Right atrium auricular region (tissue), 2 donors: ENCODE measurements around the gene TFAP2D. TPM values are rescaled to one million over a fixed set of nuclear protein-coding genes. Genes with fewer than 3 reads are reported as not detected.

ENCODE experiments used
- DNase-seq: peaks from one replicate; pipeline ENCODE4 v3.0.0-alpha.2; 2019; ENCODE audit warnings: low spot score
- H3K27ac ChIP-seq, 2 donors: fragments of 200-600 bp; sonication (generic); 1 replicate in 1 of 2; 2 replicates in 1 of 2; pipeline ENCODE4 v1.5.1; 2016 to 2019
- H3K27me3 ChIP-seq, 2 donors: fragments of 200-600 bp; sonication (generic); one replicate each; pipeline versions ENCODE4 v1.5.1 to v1.6.0; 2017 to 2019
- H3K36me3 ChIP-seq: fragments of 200-600 bp; sonication (generic); one replicate; pipeline ENCODE4 v1.5.1; 2016
- H3K4me1 ChIP-seq, 2 donors: fragments of 200-600 bp; sonication (generic); one replicate each; pipeline versions ENCODE4 v1.5.1 to v1.6.0; 2017 to 2019
- H3K4me3 ChIP-seq, 2 donors: fragments of 200-600 bp; sonication (generic); 1 replicate in 1 of 2; 2 replicates in 1 of 2; pipeline ENCODE4 v1.5.1; 2017 to 2019; ENCODE audit warnings: mild to moderate bottlenecking in 1 of 2, moderate library complexity in 1 of 2
- H3K9me3 ChIP-seq, 2 donors: fragments of 200-600 bp; sonication (generic); one replicate each; pipeline ENCODE4 v1.5.1; 2019
- total RNA-seq, 2 donors: library from RNA; depleted of rRNA; stranded (reverse); fragments of >200 nt; gene quantifications; one replicate each; pipeline ENCODE4 v1.1.0, GENCODE V29; 2016
- TF ChIP-seq, protein P1 (sequence below), 2 donors: fragments of 200-600 bp; sonication (generic); IDR thresholded peaks; one replicate each; pipeline ENCODE4 v1.5.1; 2019; ENCODE audit warnings: antibody characterized with exemption in 2 of 2

The TFAP2D gene
- total RNA-seq, 2 donors from 2014 or later, result not detected

DNA sequence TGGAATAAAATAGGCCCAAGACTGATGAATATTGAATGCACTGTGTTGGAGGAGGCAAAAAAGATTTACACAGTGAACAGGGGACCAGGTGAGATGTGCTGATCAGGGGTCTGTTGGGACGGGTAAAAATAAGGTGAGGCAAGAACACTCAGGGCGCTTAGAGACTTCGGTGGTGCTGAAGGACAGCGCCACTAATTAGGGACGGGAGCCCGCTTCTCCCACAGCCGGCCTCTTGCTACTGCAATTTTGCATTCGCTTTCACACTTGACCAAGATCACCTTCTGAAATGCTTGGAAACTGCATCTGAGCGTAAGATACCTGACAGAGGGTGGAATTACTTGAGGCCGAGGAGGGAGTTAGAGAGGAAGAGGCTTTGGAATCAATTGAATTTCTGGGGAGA is 7.3 kb downstream of the TFAP2D start:
- Histone ChIP-seq H3K27ac (no peak overlapping the region), H3K9me3 (no peaks in the 10 kb centered on the region), H3K4me1 (no peaks in the 10 kb centered on the region), H3K4me3 (no peak overlapping the region), H3K27me3 (peaks cover 0 to 18% of the 10 kb centered on the region in 2 donors), H3K36me3 (no peaks in the 10 kb centered on the region)
- no peak for DNase-seq
- TF ChIP-seq, protein P1, sequence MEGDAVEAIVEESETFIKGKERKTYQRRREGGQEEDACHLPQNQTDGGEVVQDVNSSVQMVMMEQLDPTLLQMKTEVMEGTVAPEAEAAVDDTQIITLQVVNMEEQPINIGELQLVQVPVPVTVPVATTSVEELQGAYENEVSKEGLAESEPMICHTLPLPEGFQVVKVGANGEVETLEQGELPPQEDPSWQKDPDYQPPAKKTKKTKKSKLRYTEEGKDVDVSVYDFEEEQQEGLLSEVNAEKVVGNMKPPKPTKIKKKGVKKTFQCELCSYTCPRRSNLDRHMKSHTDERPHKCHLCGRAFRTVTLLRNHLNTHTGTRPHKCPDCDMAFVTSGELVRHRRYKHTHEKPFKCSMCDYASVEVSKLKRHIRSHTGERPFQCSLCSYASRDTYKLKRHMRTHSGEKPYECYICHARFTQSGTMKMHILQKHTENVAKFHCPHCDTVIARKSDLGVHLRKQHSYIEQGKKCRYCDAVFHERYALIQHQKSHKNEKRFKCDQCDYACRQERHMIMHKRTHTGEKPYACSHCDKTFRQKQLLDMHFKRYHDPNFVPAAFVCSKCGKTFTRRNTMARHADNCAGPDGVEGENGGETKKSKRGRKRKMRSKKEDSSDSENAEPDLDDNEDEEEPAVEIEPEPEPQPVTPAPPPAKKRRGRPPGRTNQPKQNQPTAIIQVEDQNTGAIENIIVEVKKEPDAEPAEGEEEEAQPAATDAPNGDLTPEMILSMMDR (IDR thresholded peaks at IDR 0.05), result no peak

DNA sequence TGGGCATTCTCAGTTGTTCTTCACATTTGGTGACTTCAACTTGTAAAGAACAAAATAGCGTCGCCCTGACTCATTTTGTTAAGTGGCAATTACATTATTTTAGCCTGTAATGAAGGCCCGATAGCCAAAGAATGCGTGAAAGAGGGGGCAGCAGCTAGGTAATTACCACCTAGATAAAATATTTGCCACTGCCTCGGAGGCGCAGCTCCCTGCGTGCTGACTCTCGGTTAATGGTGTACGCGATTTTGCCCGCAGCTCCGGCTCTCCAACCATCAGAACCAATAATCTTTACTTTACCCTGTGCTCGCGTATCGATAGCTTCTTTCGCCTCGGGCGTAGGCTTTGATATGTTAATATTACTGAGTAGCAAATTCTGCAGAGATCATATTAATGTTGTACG is 8.7 kb downstream of the TFAP2D start:
- Histone ChIP-seq H3K4me1 (no peaks in the 10 kb centered on the region), H3K27ac (no peak overlapping the region), H3K9me3 (no peaks in the 10 kb centered on the region), H3K4me3 (no peak overlapping the region), H3K36me3 (no peaks in the 10 kb centered on the region), H3K27me3 (peaks cover 0 to 18% of the 10 kb centered on the region in 2 donors)
- DNase-seq, result no peak
- TF ChIP-seq, protein P1 (IDR thresholded peaks at IDR 0.05), result no peak

DNA sequence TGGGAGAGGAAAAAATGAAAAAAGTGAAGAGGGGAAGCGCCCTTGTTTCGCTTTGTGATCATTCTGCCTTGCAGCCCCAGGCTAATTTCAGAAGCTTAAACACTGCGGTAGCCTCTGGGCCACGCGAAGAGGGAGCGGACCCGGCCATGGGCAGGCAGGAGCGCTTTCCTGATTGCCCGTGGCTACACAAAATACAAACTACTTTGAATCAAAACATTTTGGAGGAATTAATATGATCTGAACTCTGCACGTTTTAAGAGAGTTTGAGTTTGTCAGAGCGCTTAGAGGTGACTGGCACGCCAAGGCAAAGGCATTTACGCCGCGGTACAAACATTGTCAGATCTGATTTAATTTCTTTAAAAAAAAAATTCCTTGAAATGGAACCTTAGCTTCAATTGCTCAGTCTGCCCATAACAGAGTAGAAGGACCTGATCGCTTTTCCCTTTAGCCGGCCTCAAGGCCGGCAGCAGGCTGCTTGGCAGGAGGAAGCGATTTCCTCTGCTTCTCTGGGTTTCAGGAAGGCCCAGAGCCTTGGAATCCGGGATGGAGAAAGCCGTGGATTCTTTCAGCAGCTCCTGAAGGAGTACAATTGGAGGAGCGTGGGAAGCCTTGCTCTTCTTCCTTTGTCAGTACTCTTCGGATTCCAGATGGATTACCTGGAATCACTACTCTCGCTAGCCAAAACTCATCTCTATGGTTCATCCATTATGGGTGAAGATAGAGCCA is 9.7 kb downstream of the TFAP2D start:
- Histone ChIP-seq H3K4me1 (no peaks in the 10 kb centered on the region), H3K4me3 (no peak overlapping the region), H3K27ac (no peak overlapping the region), H3K36me3 (no peaks in the 10 kb centered on the region), H3K9me3 (no peaks in the 10 kb centered on the region), H3K27me3 (peaks cover 0 to 18% of the 10 kb centered on the region in 2 donors)
- TF ChIP-seq, protein P1 (IDR thresholded peaks at IDR 0.05), result no peak
- no peak for DNase-seq

DNA sequence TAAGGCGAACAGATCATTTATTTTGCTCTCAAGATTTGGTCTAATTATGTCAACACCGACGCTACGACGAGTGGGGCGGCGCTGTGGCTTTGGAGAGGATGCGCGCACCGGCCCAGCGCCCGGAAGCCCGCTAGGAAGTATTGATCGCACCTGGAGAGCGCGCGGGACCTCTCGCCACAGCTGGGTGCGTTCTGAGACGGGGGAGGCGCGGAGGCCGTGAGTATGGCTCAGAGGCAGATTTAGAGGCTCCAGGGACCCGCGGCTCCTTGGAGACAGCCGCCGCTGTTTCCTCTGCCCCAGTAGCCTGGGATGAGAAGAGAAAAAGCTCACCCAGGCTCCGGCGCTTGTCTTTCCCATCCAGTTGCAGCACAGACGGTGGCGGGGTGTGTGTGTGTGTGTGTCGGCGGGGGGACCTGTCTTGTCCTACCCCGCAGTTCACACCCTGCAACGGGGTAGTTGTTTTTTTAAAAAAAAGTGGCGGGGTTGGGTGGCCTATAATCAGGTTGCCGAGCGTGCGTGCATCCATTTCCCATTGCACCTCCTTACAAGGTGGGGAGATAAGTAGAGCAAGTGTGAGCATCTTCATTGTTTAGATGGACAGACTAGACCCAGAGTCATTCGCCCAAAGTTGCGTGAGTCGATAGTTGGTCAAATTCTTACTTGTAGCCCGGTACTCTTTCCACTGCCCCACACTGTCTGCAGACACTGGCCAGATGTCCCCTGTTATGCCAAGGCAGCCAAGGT is 11.2 kb downstream of the TFAP2D start:
- no peak for DNase-seq
- Histone ChIP-seq H3K27me3 (peaks cover 0 to 18% of the 10 kb centered on the region in 2 donors), H3K4me1 (no peaks in the 10 kb centered on the region), H3K9me3 (no peaks in the 10 kb centered on the region), H3K27ac (no peak overlapping the region), H3K36me3 (no peaks in the 10 kb centered on the region), H3K4me3 (no peak overlapping the region)
- TF ChIP-seq, protein P1 (IDR thresholded peaks at IDR 0.05), result no peak

DNA sequence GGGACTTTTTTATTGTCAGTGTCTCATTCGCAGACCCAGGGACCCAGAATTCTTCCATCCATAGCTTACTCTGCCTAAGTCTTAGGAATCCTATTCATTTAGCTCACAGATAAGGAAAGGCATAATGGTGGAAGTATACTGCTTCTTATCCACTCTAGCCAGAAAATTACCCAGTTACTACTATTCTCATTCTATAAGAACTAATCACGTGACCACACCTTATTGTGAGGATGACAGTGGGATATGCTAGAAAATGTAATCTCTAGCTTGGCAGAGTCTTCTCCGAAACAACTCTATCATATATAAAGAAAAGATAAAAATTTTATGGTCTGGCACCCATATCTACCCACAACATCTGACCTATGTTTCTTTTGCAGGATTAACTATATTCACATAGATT is 21.2 kb downstream of the TFAP2D start:
- no peak overlapping the region for H3K4me3 ChIP-seq
- TF ChIP-seq, protein P1 (IDR thresholded peaks at IDR 0.05), result no peak
- H3K27me3 ChIP-seq, result no peaks in the 10 kb centered on the region
- DNase-seq, result no peak
- H3K36me3 ChIP-seq, result no peaks in the 10 kb centered on the region
- H3K4me1 ChIP-seq, result no peaks in the 10 kb centered on the region
- H3K27ac ChIP-seq, result no peak overlapping the region
- H3K9me3 ChIP-seq, result no peaks in the 10 kb centered on the region
